Measurements from ENCODE around the gene MATN1.

MATN1 gene

DNA sequence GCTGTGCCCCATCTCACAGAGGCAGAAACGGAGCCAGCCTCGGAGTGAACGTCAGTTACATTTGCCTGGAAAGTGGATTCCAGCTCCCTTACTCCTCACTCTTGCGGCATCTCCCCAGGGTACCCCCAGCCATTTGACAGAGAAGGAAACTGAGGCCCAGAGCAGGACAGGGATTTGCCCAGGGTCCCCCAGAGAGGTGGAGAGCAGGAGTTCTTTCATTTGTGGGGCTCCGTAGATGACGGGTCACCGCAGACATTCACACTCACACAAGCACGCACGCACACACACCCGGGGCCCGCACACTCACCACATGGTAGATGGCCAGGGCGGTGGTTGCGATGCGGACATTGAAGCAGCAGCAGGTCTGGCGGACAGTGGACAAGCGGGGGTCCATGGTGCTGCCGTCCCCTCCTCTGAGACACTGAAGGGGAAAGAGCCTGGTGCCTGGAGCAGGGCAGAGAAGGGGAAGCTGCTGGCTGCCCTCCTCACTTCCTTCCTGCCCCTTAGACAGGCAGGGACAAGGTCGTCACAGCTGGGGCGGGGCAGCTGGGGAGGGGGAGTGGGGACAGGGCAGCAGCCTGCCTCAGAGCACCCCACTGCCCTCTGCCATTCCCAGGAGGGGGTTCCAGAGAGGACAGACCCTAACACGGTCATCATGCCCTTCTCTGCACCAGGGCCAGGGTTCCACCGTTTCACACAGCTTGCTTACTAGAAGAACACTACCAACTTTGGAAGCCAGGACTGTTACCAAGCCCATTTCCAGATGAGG is 34.2 kb upstream of the MATN1 start, which contains the start of gene LAPTM5:
Gene LAPTM5, minus strand, starts transcription at position 423 of the 769 bp plus-strand sequence. Its CDS starts 29 bp downstream, at position 394.
- DNase-seq: no peak

DNA sequence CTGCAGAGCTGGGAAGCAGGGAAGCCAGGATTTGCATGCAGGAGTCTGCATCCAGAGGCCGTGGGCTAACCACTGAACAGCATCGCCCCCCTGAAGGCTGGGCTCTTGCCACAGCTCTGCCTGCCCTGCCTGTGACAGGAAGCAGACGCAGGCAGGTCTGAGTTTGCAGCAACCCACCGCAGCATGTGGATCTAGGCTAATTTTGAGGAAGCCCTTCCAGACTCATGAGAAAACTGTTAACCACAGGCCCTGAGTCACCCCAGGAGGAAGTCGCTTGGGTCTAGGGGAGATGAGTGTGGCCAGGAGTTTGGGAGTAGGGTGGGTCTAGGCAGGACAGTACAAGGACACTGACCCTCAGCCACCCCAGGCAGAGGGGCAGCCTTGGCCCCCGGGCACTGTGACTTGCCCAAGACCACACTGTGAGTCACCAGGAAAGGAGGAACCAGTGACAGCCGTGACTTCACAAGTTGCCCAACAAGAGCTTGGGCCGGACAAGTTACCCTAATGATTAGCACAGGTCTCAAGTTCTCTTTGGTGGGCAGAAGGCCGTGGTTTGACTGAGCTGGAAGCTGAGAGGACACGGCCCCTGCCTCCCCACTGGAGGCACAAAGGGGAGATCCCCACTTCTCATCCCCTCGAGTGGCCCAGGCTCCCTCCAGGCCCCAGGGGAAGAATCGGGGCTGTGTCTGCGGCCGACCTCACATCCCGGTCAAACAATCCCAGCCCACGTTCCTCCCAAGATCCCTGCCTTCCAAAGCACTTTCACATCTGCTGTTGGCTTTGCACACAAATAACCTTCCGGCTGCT is 33.4 kb upstream of the MATN1 start:
- DNase-seq: no peak

DNA sequence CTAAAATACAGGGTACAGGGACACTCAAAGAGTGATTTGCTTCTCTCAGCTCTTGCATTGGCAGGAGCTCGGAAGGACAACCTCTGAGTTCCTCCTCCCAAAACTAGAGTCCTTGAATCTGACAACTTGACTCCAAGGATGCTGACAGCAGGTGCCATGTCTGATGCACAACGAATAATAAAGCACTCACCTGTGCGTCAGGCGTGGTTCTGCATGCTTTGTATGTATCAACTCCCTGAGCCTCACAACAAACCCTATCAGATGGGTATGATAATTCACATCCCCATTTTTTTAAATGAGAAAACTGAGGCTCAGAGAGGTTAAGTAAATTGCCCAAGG is 32.8 kb upstream of the MATN1 start:
- no peak for DNase-seq

DNA sequence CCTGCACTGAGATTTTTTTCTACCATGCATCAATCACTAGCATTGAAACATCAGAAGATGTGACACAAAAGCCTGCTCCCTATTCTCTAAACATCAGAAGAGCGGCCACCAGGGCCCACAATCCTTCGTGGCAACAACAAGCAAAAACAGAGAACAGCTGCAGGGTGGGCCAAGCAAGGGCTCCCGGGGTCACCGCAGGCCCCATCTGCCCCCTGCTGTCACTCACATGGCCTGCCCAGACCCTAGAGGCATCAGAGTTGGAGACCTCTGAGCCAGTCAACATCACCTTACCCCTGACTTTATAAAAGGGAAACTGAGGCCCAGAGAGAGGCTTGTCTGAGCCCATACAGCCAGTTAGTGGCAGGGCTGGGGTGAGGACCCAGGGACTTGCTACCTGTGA is 32.4 kb upstream of the MATN1 start:
- DNase-seq: no peak

GRCh38 chr1:30755334-30755733 is 31.9 kb upstream of the MATN1 start:
- no peak for DNase-seq

GRCh38 chr1:30754684-30755171 is 31.3 kb upstream of the MATN1 start:
- no peak for DNase-seq

- DNase-seq: no peak
These were observed 30.3 kb upstream of the MATN1 start for GRCh38 chr1:30753660-30754123.

GRCh38 chr1:30753118-30753517 is 29.7 kb upstream of the MATN1 start:
- no peak for DNase-seq

GRCh38 chr1:30752651-30752908 is 29.2 kb upstream of the MATN1 start:
- no peak for DNase-seq

- no peak for DNase-seq
These were observed 28.7 kb upstream of the MATN1 start for GRCh38 chr1:30751830-30752650.

DNA sequence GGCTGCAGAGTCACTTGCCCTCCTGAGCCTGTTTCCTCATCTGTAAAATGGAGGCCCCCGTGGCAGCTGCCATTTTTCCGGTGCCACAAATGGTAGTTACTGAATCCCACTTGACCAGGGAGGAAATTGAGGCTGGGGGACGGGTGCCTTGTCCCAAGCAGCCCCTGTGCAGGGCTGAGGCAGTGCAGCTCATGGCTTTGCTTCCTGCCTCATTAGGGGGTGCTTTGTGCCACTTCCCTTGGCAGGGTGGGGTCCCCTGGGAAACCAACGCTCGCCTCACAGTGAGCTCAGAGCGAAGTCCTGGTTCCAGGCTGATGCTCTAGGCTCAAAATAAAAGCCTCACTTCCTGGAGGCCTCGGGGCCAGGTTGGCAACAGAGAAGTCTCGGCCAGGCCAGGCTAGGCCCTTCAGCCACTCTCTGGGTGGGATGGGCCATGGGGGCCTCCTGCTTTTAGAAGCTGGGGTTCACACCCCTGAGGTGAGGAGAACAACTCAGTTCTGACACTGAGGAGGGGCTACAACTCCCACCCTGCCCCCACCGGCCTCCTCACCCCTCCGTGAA is 27.4 kb upstream of the MATN1 start:
- peak; percentile 83 for DNase-seq

DNA sequence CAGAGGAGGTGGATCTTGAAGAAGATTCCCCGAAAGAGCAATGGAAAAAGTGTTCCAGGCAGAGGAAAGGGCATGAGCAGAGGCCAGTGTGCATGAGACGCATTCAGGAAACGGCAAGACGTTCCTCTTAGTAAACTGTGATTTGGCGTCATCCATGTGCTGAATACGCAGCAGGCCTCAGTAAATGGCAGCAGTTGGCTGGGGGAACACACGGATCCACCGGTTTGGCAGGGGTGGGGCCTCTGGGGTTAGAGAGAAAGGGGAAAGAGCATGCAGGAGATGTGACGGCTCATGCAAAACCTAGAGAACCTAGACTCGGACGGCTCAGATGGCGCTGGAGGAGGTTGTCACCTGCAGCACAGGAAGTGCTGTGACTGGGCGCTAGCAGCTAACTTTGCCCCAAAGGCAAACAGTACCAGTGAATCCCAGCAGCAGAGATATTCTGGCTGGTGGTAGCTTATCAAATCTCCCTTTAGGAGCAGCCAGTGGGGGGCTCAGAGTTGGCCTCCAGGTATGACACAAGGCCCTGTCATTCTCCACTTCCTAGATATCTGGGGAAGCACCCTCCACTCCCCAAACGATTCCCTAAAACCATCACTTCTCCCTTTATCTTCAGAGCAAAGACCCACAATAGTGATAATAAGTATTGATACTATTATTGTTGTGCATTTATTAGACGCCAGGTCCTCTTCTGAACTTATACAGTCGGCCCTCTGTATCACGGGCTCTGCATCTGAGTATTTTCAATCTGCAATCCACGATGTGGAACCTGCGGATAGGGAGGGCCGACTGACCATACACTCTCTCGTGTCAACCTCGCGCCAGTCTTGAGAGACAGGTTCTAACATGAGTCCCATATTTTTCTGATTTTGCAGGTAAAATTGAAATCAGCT is 26.6 kb upstream of the MATN1 start:
- no peak for DNase-seq

- peak; percentile 14 for DNase-seq
These were observed 25.5 kb upstream of the MATN1 start for GRCh38 chr1:30748699-30749401.

DNA sequence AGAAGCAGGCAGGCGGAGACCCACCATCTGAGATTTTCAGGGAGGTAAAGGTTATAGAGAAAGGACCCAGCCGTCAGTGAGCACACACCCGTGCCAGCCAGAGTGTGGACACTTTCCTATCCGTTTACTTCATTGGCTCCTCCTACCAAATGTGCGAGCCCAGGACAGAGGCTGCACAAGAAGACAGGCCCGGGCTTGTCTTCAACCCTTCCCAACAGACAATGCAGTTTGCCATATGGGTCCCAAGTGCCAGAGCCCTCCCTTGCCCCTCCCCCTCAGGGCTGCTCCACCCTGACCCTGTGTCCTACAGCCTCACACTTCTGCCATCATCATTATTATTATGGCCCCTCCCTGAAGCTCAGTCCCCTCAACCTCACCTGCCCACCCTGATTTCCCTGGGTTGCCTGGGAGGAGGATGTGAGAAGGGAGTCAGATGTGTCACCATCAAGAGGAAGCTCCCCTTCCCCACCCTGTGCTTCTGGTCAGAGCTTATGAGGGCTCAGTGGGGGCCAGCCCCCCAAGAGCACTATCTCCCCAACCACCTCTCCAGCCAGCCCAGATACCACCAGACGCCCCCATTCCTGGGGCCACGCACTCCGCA is 24.8 kb upstream of the MATN1 start:
- DNase-seq: peak; percentile 76

- DNase-seq: no peak
These were observed 23.9 kb upstream of the MATN1 start for GRCh38 chr1:30747033-30748008.

- no peak for DNase-seq
These were observed 23.0 kb upstream of the MATN1 start for GRCh38 chr1:30746212-30747032.

DNA sequence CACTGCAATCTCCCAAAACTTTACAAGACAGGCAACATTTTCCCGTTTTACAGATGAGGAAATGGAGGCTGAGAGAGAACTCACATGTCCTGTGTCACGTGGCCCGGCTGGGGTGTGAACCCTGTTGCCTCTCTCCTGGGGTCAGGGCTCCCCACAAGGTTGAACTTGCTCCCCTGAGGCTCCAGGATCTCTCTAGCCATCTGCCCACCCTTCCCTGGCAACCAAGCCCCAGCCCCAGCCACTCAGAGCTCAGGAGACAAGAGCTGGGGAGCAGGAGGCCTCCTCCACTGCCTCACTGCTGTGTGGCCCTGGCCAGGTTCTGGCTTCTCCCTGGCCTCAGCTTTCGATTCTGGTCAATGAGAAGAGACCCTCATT is 22.4 kb upstream of the MATN1 start:
- DNase-seq: no peak

DNA sequence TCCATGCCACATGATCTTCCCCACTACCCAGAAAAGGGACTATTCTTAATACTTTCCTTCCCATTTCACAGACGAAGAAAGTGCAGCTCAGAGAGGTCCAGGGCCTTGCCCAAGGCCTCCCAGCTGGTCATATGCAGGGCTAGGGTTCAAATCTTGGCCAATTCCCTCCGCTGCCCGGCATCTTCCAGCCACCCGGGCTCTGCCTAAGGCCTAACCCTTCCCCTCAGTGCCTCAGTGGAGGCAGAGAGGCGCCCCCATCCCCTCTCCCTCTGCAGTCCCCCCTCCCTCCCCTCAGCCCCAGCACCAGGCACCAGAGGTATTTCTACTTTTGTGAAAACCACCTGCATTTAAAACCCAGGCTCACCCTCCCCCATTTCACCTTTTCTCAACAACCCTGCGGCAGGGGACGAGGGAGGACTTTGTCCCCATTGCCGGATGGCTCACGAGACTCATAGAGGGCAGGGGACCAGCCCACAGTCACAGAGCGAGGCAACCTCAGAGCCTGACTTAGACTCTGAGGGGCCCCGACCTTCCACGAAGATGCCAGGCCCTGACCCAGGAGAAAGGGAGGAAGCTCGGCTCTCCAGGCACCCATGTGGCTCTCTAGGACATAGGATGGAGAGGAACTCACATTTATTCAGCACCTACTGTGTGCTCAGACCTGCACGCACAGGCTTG is 21.9 kb upstream of the MATN1 start:
- DNase-seq: no peak

Measured in NCI-H1436 (cell line).